Measurements from ENCODE around the gene MYH10. TPM values are rescaled to one million over a fixed set of nuclear protein-coding genes. Genes with fewer than 3 reads are reported as not detected.

Gene MYH10
- total and polyA plus RNA-seq, 4 donors: 86.0 to 121 (median 106) TPM

GRCh38 chr17:8650119-8650499, 19.6 kb upstream of the MYH10 start:
- H3K4me3 ChIP-seq (ENCODE audit: low read depth, low read length): no peak overlapping the region
- no peaks in the 10 kb centered on the region for H3K9me3 ChIP-seq (ENCODE audit: control insufficient read depth, insufficient read depth, low read length)
- H3K27ac ChIP-seq (ENCODE audit: low read depth, low read length): no peak overlapping the region
- DNase-seq (ENCODE audit: low read depth in 4 of 6, low spot score in 6 of 6): no peak
- no peaks in the 10 kb centered on the region for H3K27me3 ChIP-seq (ENCODE audit: control insufficient read depth, insufficient read depth, low read length)
- no peaks in the 10 kb centered on the region for H3K4me1 ChIP-seq (ENCODE audit: control insufficient read depth, insufficient read depth, low read length)
- no CpG with 5 or more reads among the region's 1 CpG for WGBS (ENCODE audit: insufficient coverage)
- H3K36me3 ChIP-seq (ENCODE audit: control insufficient read depth, insufficient read depth, low read length): no peaks in the 10 kb centered on the region

GRCh38 chr17:8649157-8650118, 18.9 kb upstream of the MYH10 start:
- 91% methylated on average over 13 of the region's 17 CpGs for WGBS (ENCODE audit: insufficient coverage)

GRCh38 chr17:8647956-8648355, 17.4 kb upstream of the MYH10 start:
- Histone ChIP-seq H3K4me1 (ENCODE audit: control insufficient read depth, insufficient read depth, low read length) (no peaks in the 10 kb centered on the region), H3K9me3 (ENCODE audit: control insufficient read depth, insufficient read depth, low read length) (no peaks in the 10 kb centered on the region), H3K27ac (ENCODE audit: low read depth, low read length) (no peak overlapping the region), H3K4me3 (ENCODE audit: low read depth, low read length) (no peak overlapping the region), H3K27me3 (ENCODE audit: control insufficient read depth, insufficient read depth, low read length) (peaks cover 2% of the 10 kb centered on the region), H3K36me3 (ENCODE audit: control insufficient read depth, insufficient read depth, low read length) (no peaks in the 10 kb centered on the region)
- no CpG with 5 or more reads among the region's 7 CpGs for WGBS (ENCODE audit: insufficient coverage)
- no peak for DNase-seq (ENCODE audit: low read depth in 4 of 6, low spot score in 6 of 6)

More at GRCh38 chr17:8649157-8650118, 18.9 kb upstream of the MYH10 start:
- no peaks in the 10 kb centered on the region for H3K36me3 ChIP-seq (ENCODE audit: control insufficient read depth, insufficient read depth, low read length)
- no peak overlapping the region for H3K27ac ChIP-seq (ENCODE audit: low read depth, low read length)
- H3K4me1 ChIP-seq (ENCODE audit: control insufficient read depth, insufficient read depth, low read length): no peaks in the 10 kb centered on the region
- no peak overlapping the region for H3K4me3 ChIP-seq (ENCODE audit: low read depth, low read length)
- DNase-seq (ENCODE audit: low read depth in 4 of 6, low spot score in 6 of 6): peak in 1 of 6 donors; percentile 5
- H3K9me3 ChIP-seq (ENCODE audit: control insufficient read depth, insufficient read depth, low read length): no peaks in the 10 kb centered on the region
- H3K27me3 ChIP-seq (ENCODE audit: control insufficient read depth, insufficient read depth, low read length): no peaks in the 10 kb centered on the region

- 74% methylated on average over 5 of the region's 7 CpGs for WGBS (ENCODE audit: insufficient coverage)
- DNase-seq (ENCODE audit: low read depth in 4 of 6, low spot score in 6 of 6): no peak
- H3K4me3 ChIP-seq (ENCODE audit: low read depth, low read length): no peak overlapping the region
- H3K4me1 ChIP-seq (ENCODE audit: control insufficient read depth, insufficient read depth, low read length): no peaks in the 10 kb centered on the region
- no peaks in the 10 kb centered on the region for H3K36me3 ChIP-seq (ENCODE audit: control insufficient read depth, insufficient read depth, low read length)
- peaks cover 2% of the 10 kb centered on the region for H3K27me3 ChIP-seq (ENCODE audit: control insufficient read depth, insufficient read depth, low read length)
- no peak overlapping the region for H3K27ac ChIP-seq (ENCODE audit: low read depth, low read length)
- no peaks in the 10 kb centered on the region for H3K9me3 ChIP-seq (ENCODE audit: control insufficient read depth, insufficient read depth, low read length)
These were observed 16.7 kb upstream of the MYH10 start for GRCh38 chr17:8647202-8647601.

GRCh38 chr17:8644507-8644902, 14.0 kb upstream of the MYH10 start:
- H3K27me3 ChIP-seq (ENCODE audit: control insufficient read depth, insufficient read depth, low read length): peaks cover 2% of the 10 kb centered on the region
- 100% methylated on average over 2 of the region's 4 CpGs for WGBS (ENCODE audit: insufficient coverage)
- H3K27ac ChIP-seq (ENCODE audit: low read depth, low read length): no peak overlapping the region
- no peaks in the 10 kb centered on the region for H3K9me3 ChIP-seq (ENCODE audit: control insufficient read depth, insufficient read depth, low read length)
- H3K4me3 ChIP-seq (ENCODE audit: low read depth, low read length): no peak overlapping the region
- no peaks in the 10 kb centered on the region for H3K4me1 ChIP-seq (ENCODE audit: control insufficient read depth, insufficient read depth, low read length)
- DNase-seq (ENCODE audit: low read depth in 4 of 6, low spot score in 6 of 6): no peak
- H3K36me3 ChIP-seq (ENCODE audit: control insufficient read depth, insufficient read depth, low read length): no peaks in the 10 kb centered on the region

GRCh38 chr17:8643855-8644506, 13.5 kb upstream of the MYH10 start:
- H3K4me3 ChIP-seq (ENCODE audit: low read depth, low read length): no peak overlapping the region
- WGBS (ENCODE audit: insufficient coverage): 73% methylated on average over 10 of the region's 11 CpGs
- peaks cover 2% of the 10 kb centered on the region for H3K27me3 ChIP-seq (ENCODE audit: control insufficient read depth, insufficient read depth, low read length)
- H3K27ac ChIP-seq (ENCODE audit: low read depth, low read length): no peak overlapping the region
- no peak for DNase-seq (ENCODE audit: low read depth in 4 of 6, low spot score in 6 of 6)
- no peaks in the 10 kb centered on the region for H3K36me3 ChIP-seq (ENCODE audit: control insufficient read depth, insufficient read depth, low read length)
- no peaks in the 10 kb centered on the region for H3K9me3 ChIP-seq (ENCODE audit: control insufficient read depth, insufficient read depth, low read length)
- no peaks in the 10 kb centered on the region for H3K4me1 ChIP-seq (ENCODE audit: control insufficient read depth, insufficient read depth, low read length)

- no peaks in the 10 kb centered on the region for H3K9me3 ChIP-seq (ENCODE audit: control insufficient read depth, insufficient read depth, low read length)
- no peak overlapping the region for H3K4me3 ChIP-seq (ENCODE audit: low read depth, low read length)
- DNase-seq (ENCODE audit: low read depth in 4 of 6, low spot score in 6 of 6): no peak
- H3K36me3 ChIP-seq (ENCODE audit: control insufficient read depth, insufficient read depth, low read length): no peaks in the 10 kb centered on the region
- WGBS (ENCODE audit: insufficient coverage): 94% methylated on average over 1 of the region's 1 CpG
- H3K27me3 ChIP-seq (ENCODE audit: control insufficient read depth, insufficient read depth, low read length): peaks cover 2% of the 10 kb centered on the region
- no peaks in the 10 kb centered on the region for H3K4me1 ChIP-seq (ENCODE audit: control insufficient read depth, insufficient read depth, low read length)
- no peak overlapping the region for H3K27ac ChIP-seq (ENCODE audit: low read depth, low read length)
These were observed 9.2 kb upstream of the MYH10 start for GRCh38 chr17:8639709-8640108.

GRCh38 chr17:8632061-8632460, 1.5 kb upstream of the MYH10 start:
- Histone ChIP-seq H3K27ac (ENCODE audit: low read depth, low read length) (no peak overlapping the region), H3K36me3 (ENCODE audit: control insufficient read depth, insufficient read depth, low read length) (no peaks in the 10 kb centered on the region), H3K27me3 (ENCODE audit: control insufficient read depth, insufficient read depth, low read length) (no peaks in the 10 kb centered on the region), H3K4me1 (ENCODE audit: control insufficient read depth, insufficient read depth, low read length) (no peaks in the 10 kb centered on the region), H3K9me3 (ENCODE audit: control insufficient read depth, insufficient read depth, low read length) (no peaks in the 10 kb centered on the region), H3K4me3 (ENCODE audit: low read depth, low read length) (peak overlapping the region; percentile 92)
- DNase-seq (ENCODE audit: low read depth in 4 of 6, low spot score in 6 of 6): peak in 1 of 6 donors; percentile 12
- WGBS (ENCODE audit: insufficient coverage): 0% methylated on average over 1 of the region's 3 CpGs

- Histone ChIP-seq H3K9me3 (ENCODE audit: control insufficient read depth, insufficient read depth, low read length) (no peaks in the 10 kb centered on the region), H3K36me3 (ENCODE audit: control insufficient read depth, insufficient read depth, low read length) (no peaks in the 10 kb centered on the region), H3K4me3 (ENCODE audit: low read depth, low read length) (peak overlapping the region; percentile 92), H3K4me1 (ENCODE audit: control insufficient read depth, insufficient read depth, low read length) (no peaks in the 10 kb centered on the region), H3K27ac (ENCODE audit: low read depth, low read length) (no peak overlapping the region), H3K27me3 (ENCODE audit: control insufficient read depth, insufficient read depth, low read length) (no peaks in the 10 kb centered on the region)
- 3% methylated on average over 7 of the region's 13 CpGs for WGBS (ENCODE audit: insufficient coverage)
- DNase-seq (ENCODE audit: low read depth in 4 of 6, low spot score in 6 of 6): peak in 1 of 6 donors; percentile 22
These were observed 991 bp upstream of the MYH10 start for GRCh38 chr17:8631554-8631877.
